ENCODE data around the gene BBS9.

BBS9 gene

GRCh38 chr7:33357846-33358245 is 228.5 kb downstream of the BBS9 start:
- no peak for TF ChIP-seq CTCF (IDR thresholded peaks at IDR 0.05; ENCODE audit: low read depth, low read length, missing control alignments)
- no peak for DNase-seq (ENCODE audit: low read depth)
- H3K4me3 ChIP-seq (ENCODE audit: low read depth, low read length) = no peak overlapping the region

GRCh38 chr7:33369888-33370287 is 240.5 kb downstream of the BBS9 start:
- DNase-seq (ENCODE audit: low read depth) = no peak
- no peak for TF ChIP-seq CTCF (IDR thresholded peaks at IDR 0.05; ENCODE audit: low read depth, low read length, missing control alignments)
- H3K4me3 ChIP-seq (ENCODE audit: low read depth, low read length) = no peak overlapping the region

GRCh38 chr7:33373195-33373594 is 243.8 kb downstream of the BBS9 start:
- no peak overlapping the region for H3K4me3 ChIP-seq (ENCODE audit: low read depth, low read length)
- TF ChIP-seq CTCF (IDR thresholded peaks at IDR 0.05; ENCODE audit: low read depth, low read length, missing control alignments) = no peak
- no peak for DNase-seq (ENCODE audit: low read depth)

GRCh38 chr7:33379891-33380525 is 250.6 kb downstream of the BBS9 start:
- no peak overlapping the region for H3K4me3 ChIP-seq (ENCODE audit: low read depth, low read length)
- no peak for DNase-seq (ENCODE audit: low read depth)
- TF ChIP-seq CTCF (IDR thresholded peaks at IDR 0.05; ENCODE audit: low read depth, low read length, missing control alignments) = no peak

GRCh38 chr7:33388332-33388731 is 259.0 kb downstream of the BBS9 start:
- no peak for DNase-seq (ENCODE audit: low read depth)
- no peak overlapping the region for H3K4me3 ChIP-seq (ENCODE audit: low read depth, low read length)
- TF ChIP-seq CTCF (IDR thresholded peaks at IDR 0.05; ENCODE audit: low read depth, low read length, missing control alignments) = no peak

- no peak overlapping the region for H3K4me3 ChIP-seq (ENCODE audit: low read depth, low read length)
- no peak for DNase-seq (ENCODE audit: low read depth)
- no peak for TF ChIP-seq CTCF (IDR thresholded peaks at IDR 0.05; ENCODE audit: low read depth, low read length, missing control alignments)
Observed at GRCh38 chr7:33392148-33392547, 262.8 kb downstream of the BBS9 start.

GRCh38 chr7:33393770-33394169 is 264.4 kb downstream of the BBS9 start:
- H3K4me3 ChIP-seq (ENCODE audit: low read depth, low read length) = no peak overlapping the region
- DNase-seq (ENCODE audit: low read depth) = no peak
- no peak for TF ChIP-seq CTCF (IDR thresholded peaks at IDR 0.05; ENCODE audit: low read depth, low read length, missing control alignments)

Data from GM12864 (cell line).